ENCODE data around the gene ASB3.

DNA sequence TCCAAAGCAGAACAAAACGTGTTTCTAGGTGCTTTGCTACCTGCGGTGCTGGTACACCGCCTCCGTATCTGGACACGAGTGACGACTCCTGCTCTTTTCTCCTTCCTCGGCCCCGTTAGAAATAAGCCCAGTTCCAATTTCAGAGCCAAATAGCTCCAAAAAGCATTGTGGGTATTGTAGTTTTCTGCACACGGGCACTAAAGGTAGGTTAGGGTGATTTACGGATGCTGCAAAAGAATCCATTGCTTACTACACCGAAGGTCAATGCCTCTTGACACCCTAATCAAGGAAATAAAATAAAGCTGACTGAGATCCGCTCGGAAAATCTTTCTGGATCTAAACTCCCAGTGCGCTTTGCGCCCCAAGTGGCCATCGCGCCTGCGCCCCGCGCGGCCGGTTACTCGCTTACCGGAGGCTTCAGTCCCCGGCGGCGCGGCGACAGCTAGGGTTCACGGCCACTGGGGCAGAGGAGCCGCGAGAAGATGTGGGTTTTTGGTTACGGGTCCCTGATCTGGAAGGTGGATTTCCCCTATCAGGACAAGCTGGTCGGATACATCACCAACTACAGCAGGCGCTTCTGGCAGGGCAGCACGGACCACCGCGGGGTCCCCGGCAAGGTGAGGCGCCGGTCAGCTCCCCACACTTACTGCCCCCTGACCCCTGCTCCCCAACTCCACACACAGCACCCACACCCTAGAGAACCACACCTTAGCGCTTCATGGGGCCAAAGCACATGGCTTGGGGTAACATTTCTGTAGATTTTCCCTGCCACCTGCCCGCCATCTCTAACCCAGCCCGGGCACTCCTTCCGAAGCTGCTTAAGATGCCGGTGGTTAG, 19.1 kb downstream of the ASB3 start, which contains the start of gene CHAC2:
- TF ChIP-seq, protein P1, sequence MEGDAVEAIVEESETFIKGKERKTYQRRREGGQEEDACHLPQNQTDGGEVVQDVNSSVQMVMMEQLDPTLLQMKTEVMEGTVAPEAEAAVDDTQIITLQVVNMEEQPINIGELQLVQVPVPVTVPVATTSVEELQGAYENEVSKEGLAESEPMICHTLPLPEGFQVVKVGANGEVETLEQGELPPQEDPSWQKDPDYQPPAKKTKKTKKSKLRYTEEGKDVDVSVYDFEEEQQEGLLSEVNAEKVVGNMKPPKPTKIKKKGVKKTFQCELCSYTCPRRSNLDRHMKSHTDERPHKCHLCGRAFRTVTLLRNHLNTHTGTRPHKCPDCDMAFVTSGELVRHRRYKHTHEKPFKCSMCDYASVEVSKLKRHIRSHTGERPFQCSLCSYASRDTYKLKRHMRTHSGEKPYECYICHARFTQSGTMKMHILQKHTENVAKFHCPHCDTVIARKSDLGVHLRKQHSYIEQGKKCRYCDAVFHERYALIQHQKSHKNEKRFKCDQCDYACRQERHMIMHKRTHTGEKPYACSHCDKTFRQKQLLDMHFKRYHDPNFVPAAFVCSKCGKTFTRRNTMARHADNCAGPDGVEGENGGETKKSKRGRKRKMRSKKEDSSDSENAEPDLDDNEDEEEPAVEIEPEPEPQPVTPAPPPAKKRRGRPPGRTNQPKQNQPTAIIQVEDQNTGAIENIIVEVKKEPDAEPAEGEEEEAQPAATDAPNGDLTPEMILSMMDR (conservative IDR thresholded peaks at IDR 0.05; ENCODE audit: low read length), result no peak; the same call in none of the 2 replicates
- no peak for TF ChIP-seq EZH2phosphoT487 (IDR thresholded peaks at IDR 0.05; ENCODE audit: borderline replicate concordance)
